ENCODE results near the gene PLOD3. TPM values are rescaled to one million over a fixed set of nuclear protein-coding genes. Genes with fewer than 3 reads are reported as not detected.

The PLOD3 gene
- total and polyA plus RNA-seq, 9 of the 15 experiments (the other 6 are each of a cell fraction or from before 2014, with no cell fraction given) = 2.8 to 101 (median 30.9) TPM

DNA sequence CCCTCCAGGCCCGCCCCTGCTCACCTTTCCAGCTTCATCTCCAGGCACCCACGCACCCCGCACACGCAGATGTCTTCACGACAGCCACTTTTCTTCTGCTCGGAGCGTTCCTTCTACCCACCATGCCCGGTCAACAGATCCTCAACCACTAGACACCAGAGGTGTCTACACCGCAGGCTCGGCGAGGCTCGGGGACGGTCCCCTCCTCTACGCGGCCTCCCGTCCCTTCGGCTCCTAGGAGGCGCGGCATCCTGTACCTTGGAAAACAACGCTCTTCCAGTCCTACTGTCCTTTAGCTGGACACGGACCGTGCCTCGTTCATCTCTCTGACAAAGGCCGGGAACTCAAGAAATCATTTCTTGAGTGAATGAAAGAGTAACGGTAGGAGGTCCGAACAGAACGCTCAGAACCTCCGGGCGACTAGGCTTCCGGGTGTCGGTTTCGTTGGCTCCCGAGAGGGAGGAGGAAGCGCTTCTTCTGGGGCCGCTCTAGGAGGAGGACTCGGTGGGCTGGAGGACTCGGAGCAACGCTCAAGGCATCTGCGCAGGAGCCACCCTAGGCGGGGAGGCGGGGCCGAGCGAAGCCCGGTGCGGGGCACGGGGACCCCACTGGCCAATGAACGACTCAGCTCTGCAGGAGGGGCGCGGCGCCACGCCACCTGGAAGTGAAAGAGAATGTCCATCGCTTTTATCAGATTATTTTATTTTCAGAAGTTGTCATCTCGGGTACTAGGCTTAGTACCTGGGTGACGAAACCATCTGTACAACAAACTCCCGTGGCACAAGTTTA is 34.7 kb upstream of the PLOD3 start (continued):
- TF ChIP-seq FOXP1 (CRISPR knock-in tag; IDR thresholded peaks at IDR 0.05) = no peak
- TF ChIP-seq, protein P1, sequence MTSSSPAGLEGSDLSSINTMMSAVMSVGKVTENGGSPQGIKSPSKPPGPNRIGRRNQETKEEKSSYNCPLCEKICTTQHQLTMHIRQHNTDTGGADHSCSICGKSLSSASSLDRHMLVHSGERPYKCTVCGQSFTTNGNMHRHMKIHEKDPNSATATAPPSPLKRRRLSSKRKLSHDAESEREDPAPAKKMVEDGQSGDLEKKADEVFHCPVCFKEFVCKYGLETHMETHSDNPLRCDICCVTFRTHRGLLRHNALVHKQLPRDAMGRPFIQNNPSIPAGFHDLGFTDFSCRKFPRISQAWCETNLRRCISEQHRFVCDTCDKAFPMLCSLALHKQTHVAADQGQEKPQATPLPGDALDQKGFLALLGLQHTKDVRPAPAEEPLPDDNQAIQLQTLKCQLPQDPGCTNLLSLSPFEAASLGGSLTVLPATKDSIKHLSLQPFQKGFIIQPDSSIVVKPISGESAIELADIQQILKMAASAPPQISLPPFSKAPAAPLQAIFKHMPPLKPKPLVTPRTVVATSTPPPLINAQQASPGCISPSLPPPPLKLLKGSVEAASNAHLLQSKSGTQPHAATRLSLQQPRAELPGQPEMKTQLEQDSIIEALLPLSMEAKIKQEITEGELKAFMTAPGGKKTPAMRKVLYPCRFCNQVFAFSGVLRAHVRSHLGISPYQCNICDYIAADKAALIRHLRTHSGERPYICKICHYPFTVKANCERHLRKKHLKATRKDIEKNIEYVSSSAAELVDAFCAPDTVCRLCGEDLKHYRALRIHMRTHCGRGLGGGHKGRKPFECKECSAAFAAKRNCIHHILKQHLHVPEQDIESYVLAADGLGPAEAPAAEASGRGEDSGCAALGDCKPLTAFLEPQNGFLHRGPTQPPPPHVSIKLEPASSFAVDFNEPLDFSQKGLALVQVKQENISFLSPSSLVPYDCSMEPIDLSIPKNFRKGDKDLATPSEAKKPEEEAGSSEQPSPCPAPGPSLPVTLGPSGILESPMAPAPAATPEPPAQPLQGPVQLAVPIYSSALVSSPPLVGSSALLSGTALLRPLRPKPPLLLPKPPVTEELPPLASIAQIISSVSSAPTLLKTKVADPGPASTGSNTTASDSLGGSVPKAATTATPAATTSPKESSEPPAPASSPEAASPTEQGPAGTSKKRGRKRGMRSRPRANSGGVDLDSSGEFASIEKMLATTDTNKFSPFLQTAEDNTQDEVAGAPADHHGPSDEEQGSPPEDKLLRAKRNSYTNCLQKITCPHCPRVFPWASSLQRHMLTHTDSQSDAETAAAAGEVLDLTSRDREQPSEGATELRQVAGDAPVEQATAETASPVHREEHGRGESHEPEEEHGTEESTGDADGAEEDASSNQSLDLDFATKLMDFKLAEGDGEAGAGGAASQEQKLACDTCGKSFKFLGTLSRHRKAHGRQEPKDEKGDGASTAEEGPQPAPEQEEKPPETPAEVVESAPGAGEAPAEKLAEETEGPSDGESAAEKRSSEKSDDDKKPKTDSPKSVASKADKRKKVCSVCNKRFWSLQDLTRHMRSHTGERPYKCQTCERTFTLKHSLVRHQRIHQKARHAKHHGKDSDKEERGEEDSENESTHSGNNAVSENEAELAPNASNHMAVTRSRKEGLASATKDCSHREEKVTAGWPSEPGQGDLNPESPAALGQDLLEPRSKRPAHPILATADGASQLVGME (CRISPR knock-in tag; IDR thresholded peaks at IDR 0.05) = peak; percentile 59; the same call in 1 of the 2 replicates
- TF ChIP-seq MNT (conservative IDR thresholded peaks at IDR 0.05) = peak; percentile 73 to 87
- 0 out of 2 replicates have a peak, but pooled peaks have one; percentile 37 for TF ChIP-seq NR2C2 (CRISPR knock-in tag; IDR thresholded peaks at IDR 0.05)
- peak; percentile 95 for TF ChIP-seq NR2C2 (tag; IDR thresholded peaks at IDR 0.05)
- TF ChIP-seq SOX6 (IDR thresholded peaks at IDR 0.05) = no peak
- TF ChIP-seq, protein P2, sequence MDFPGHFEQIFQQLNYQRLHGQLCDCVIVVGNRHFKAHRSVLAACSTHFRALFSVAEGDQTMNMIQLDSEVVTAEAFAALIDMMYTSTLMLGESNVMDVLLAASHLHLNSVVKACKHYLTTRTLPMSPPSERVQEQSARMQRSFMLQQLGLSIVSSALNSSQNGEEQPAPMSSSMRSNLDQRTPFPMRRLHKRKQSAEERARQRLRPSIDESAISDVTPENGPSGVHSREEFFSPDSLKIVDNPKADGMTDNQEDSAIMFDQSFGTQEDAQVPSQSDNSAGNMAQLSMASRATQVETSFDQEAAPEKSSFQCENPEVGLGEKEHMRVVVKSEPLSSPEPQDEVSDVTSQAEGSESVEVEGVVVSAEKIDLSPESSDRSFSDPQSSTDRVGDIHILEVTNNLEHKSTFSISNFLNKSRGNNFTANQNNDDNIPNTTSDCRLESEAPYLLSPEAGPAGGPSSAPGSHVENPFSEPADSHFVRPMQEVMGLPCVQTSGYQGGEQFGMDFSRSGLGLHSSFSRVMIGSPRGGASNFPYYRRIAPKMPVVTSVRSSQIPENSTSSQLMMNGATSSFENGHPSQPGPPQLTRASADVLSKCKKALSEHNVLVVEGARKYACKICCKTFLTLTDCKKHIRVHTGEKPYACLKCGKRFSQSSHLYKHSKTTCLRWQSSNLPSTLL (IDR thresholded peaks at IDR 0.05) = no peak
- TF ChIP-seq TAF9B (IDR thresholded peaks at IDR 0.05; ENCODE audit: partially characterized antibody) = peak; percentile 67
- no peak for TF ChIP-seq KHSRP (IDR thresholded peaks at IDR 0.05)
- TF ChIP-seq KDM2B (CRISPR knock-in tag; IDR thresholded peaks at IDR 0.05) = 0 out of 2 replicates have a peak, but pooled peaks have one; percentile 18
- TF ChIP-seq, protein P3, sequence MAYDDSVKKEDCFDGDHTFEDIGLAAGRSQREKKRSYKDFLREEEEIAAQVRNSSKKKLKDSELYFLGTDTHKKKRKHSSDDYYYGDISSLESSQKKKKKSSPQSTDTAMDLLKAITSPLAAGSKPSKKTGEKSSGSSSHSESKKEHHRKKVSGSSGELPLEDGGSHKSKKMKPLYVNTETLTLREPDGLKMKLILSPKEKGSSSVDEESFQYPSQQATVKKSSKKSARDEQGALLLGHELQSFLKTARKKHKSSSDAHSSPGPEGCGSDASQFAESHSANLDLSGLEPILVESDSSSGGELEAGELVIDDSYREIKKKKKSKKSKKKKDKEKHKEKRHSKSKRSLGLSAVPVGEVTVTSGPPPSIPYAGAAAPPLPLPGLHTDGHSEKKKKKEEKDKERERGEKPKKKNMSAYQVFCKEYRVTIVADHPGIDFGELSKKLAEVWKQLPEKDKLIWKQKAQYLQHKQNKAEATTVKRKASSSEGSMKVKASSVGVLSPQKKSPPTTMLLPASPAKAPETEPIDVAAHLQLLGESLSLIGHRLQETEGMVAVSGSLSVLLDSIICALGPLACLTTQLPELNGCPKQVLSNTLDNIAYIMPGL (CRISPR knock-in tag; IDR thresholded peaks at IDR 0.05) = 0 out of 2 replicates have a peak, but pooled peaks have one; percentile 34
- TF ChIP-seq ZEB2 (IDR thresholded peaks at IDR 0.05) = peak; percentile 81

Measured in K562 (cell line).